UCSD-AML1 (cell line): ENCODE results near the gene EPB41.

ENCODE experiments used
- DNase-seq: peaks from one replicate; lab custom pipeline; 2025; ENCODE audit not compliant: unreplicated experiment; lab: John Stamatoyannopoulos, UW

Gene EPB41

DNA sequence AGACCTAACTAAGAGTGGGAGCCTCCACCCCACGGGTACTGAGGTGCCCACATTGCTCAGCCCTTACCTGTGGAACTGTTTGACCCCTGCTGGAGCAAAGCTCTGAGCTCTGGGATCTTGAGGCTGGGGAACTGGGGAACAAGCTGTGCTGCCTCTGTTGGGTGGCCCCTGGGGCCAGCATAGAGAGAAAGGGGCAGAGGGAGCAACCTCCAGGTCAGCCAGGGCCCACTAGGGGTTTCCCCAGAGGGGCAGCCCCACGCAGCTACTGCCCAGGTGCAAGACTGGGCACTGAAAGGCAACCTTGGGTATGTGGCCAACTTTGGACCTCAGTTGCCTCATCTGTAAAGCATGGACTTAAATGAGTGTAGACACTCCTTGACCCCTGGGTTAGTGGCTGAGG is 23.5 kb upstream of the EPB41 start:
- DNase-seq, result no peak

DNA sequence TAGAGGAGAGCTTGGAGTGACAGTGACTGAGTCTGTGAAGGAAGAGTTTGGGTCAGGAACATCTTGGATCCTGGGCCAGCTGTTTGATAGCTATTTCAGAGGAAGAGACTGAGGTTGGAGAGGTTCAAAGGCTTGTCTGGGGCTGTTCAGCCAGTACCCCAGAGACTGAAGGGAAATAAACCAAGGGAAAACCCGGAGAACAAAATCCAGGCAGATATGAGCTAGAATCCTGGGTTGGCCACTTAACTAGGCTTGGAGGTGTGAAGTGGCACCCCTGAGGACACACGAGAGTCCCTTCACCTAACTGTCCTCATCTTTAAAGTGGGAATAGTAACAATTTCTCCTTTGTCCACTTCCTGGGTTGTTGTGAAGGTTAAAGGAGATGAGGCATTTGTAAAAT is 23.1 kb upstream of the EPB41 start:
- no peak for DNase-seq

GRCh38 chr1:28893403-28894102 is 20.8 kb upstream of the EPB41 start:
- no peak for DNase-seq

GRCh38 chr1:28894785-28895184 is 19.6 kb upstream of the EPB41 start:
- DNase-seq, result no peak

GRCh38 chr1:28895896-28896608 is 18.3 kb upstream of the EPB41 start:
- DNase-seq, result no peak

GRCh38 chr1:28896609-28896986 is 17.8 kb upstream of the EPB41 start:
- no peak for DNase-seq

GRCh38 chr1:28897789-28898188 is 16.6 kb upstream of the EPB41 start:
- no peak for DNase-seq

DNA sequence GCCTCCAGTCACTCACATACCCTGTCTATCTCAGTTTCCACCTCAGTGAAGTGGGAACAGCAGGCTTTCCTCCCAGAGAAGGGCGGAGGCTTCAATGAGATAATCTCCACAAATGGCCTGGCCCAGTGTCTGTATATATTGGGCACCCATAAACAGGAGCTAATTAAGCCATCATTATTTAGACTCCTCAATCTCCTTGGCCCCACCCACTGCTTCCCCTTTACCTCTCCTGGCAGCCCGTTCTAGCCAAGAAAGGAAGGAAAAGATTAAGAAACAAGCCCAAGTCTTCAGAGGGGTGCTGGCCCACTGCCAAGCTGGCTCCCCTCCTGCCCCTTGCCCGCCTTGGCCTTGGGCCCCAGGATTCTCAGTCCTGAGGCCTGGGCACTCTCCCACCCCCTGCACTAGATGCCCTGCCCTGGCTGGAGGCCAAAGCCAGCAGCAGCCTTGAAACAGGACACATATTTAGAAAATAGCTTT is 15.9 kb upstream of the EPB41 start:
- DNase-seq, result no peak

DNA sequence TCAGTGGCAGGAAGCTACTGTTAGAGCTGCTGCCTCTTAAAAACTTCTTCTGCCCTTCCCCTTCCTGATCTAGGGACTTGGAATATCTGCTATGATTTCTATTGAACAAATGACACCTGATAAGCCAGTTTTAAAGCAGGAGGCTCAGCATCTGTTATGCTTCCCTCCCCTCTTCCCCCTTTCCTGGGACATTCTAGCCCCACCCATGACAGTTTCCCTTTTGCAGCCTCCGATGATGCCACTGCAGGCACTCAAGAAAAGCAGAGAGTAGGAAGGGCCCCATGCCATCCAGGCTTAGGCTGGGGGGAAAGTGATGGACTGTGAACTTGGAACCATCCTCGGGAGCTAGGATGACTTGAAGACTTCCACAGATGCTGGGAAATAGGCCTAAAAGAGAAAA is 15.1 kb upstream of the EPB41 start:
- DNase-seq, result no peak

GRCh38 chr1:28900562-28900961 is 13.8 kb upstream of the EPB41 start:
- no peak for DNase-seq

DNA sequence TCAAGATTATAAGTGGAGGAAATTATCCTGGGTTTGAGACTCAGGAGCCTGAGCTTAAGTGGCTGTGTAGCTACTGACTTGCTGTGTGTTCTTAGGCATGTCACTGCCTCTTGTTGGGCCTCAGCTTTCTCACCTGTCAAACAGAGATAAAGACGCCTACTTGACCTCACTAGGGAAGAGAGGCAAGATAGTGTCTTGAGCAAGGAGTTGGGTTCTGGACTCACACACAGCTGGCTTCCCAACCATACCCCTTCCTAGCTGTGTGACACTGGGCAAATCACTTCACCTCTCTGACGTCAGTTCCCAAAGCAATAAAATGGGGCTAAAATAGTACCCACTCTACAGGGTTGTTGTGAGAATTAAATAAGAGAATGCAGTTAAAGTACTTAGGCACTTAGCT is 11.6 kb upstream of the EPB41 start:
- DNase-seq, result no peak

GRCh38 chr1:28905921-28906666 is 8.3 kb upstream of the EPB41 start:
- DNase-seq, result no peak

DNA sequence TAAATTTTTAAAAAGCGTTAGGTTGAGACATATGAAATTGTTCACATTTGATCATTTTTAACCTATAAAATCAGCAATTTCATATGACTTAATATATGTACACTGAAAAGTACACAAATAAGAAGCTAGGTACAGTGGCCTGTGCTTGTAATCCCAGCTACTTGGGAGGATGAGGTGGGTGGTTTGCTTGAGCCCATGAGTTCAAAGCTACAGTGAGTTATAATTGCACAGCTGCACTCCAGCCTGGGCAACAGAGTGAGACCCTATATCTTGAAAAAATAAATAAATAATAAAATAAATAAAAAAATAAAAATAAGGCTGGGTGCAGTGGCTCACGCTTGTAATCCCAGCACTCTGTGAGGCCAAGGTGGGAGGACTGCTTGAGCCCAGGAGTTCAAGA is 5.2 kb upstream of the EPB41 start:
- no peak for DNase-seq

GRCh38 chr1:28910379-28911115 is 3.8 kb upstream of the EPB41 start:
- no peak for DNase-seq

- no peak for DNase-seq
Observed at GRCh38 chr1:28913786-28914227, 562 bp upstream of the EPB41 start.

- no peak for DNase-seq
Observed at GRCh38 chr1:28915031-28915895, 894 bp downstream of the EPB41 start.

DNA sequence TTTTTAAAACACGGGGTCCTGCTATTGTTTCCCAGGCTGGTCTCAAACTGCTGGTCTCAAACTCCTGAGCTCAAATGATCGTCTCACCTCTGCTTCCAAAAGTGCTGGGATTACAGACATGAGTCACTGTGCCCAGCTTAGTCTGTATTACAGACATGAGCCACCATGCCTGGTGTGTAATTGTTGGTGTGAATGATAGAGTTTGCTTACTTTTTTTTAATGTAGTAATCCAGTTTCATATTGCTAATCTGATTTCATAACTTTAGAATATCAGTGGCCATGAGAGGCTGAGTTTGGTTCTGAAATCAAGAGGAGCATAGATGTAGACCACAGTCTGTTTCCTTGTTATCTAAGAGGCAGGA is 3.4 kb downstream of the EPB41 start:
- DNase-seq, result no peak

DNA sequence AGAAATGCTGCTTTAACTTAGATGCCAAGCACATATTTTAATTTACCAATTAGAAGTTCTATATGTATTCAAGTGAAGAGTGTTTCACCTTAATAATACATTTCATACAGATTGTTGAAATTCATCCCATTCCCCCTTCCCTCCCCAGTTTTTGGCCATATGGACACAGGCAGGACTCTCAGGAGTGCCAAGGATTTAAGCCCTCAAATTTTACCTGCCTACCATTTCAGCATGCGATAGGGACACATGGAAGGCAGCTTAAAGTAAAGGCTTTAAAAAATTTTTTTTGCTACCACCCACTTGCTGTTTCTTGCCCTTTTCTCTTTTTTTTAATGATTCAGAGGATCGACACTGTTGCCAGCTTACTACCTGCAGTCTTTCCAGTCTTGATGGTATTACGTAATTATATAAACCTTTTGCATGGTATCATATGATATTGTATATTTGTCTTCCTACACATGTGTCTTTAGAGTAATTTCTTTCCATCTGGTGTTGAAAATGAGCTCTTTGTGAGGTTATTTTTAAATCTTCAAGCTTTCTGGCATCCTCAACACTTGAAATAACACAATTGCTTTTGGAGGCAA is 7.0 kb downstream of the EPB41 start:
- DNase-seq, result no peak

- no peak for DNase-seq
Observed at GRCh38 chr1:28925350-28925891, 11.1 kb downstream of the EPB41 start.
